Epithelial cell of esophagus (primary cell): ENCODE measurements around the gene WASHC4.

Experiments
- DNase-seq: peaks from one replicate; pipeline ENCODE4 v3.0.0; 2010; ENCODE audit warnings: low read depth
- H3K4me3 ChIP-seq: 2 replicates; pipeline ENCODE4 v1.5.1; 2011; ENCODE audit warnings: mild to moderate bottlenecking, low read length, control low read depth
- CTCF ChIP-seq: IDR thresholded peaks from 2 replicates; pipeline ENCODE4 v1.5.1; 2011; ENCODE audit warnings: low read depth, mild to moderate bottlenecking, low read length, control low read depth, inconsistent platforms; ENCODE audit not compliant: insufficient read depth; ENCODE audit errors: missing control alignments

The WASHC4 gene

DNA sequence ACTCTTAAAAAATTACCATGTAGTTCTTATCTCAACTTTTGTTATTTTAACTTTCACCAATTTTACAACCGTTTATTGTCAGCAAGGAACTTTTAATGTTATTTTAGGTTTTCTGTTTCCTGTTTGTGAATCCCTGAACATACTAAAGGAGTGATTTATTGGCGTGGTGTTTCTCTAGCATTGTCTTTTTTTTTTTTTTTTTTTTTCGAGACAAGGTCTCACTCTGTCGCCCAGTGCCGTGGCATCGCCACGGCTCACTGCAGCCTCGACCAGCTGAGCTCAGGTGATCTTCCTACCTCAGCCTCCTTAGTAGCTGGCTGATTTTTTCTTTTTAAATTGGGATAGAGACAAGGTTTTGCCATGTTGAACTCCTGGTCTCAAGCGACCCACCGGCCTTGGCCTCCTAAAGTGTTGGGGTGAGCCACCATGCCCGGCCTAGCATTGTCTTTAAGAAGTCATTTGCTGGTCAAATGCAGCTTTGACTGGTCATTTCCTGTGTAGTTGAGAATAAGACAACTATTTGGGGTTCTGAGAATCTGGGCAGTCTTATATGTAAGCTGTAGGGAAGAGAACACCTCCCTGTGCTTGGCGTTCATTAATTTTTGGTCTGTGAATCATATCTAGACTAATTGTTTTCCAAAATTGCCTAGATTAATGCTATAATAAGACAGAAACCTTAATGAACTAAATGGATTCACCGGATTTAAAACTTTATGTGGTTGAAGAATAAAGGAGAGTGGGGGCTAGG is 2.1 kb downstream of the WASHC4 start:
- TF ChIP-seq CTCF = no peak
- H3K4me3 ChIP-seq = peak overlapping the region; percentile 76
- peak; percentile 22 for DNase-seq

DNA sequence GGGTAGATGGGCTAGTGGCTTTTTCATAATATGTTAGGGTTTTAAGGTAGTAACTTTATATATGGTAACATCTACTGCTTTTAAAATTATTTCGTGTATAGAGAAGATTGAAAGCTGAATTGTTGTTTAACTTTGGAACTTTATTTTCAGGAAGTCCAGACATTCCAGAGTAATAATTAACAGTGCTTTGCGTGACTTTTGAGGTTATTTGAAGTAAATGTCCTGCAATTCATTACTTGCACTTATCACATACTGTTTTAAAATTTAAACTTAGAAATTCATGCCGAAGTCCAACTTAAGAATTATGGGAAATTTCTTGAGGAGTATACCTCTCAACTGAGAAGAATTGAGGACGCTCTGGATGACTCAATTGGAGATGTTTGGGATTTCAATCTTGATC is 3.3 kb downstream of the WASHC4 start:
- H3K4me3 ChIP-seq = no peak overlapping the region
- no peak for TF ChIP-seq CTCF
- no peak for DNase-seq

DNA sequence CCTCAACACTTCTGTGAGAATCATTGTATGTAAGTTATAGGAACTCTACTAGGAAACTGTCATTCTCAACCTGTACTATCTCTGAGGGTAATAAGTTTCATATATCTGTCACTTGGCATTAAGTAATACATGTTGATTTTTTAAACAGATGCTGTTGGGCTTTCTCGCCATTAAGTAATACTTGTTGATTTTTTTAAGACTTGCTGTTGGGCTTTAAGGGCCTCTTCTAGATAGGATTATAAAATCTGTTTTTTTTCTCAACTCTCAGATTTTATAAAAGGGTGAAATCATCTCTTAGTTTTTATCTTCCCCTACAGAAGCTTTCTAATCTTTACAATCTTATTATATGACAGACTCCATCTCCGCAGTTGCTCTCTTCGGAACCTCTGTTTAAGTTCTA is 5.6 kb downstream of the WASHC4 start:
- TF ChIP-seq CTCF = no peak

GRCh38 chr12:105116969-105117368 is 9.4 kb downstream of the WASHC4 start:
- no peak for TF ChIP-seq CTCF
- no peak for DNase-seq

More for the DNA sequence above, 5.6 kb downstream of the WASHC4 start:
- no peak for DNase-seq
- H3K4me3 ChIP-seq = no peak overlapping the region

GRCh38 chr12:105120551-105120950 is 13.0 kb downstream of the WASHC4 start:
- no peak for DNase-seq

More at GRCh38 chr12:105116969-105117368, 9.4 kb downstream of the WASHC4 start:
- no peak overlapping the region for H3K4me3 ChIP-seq

DNA sequence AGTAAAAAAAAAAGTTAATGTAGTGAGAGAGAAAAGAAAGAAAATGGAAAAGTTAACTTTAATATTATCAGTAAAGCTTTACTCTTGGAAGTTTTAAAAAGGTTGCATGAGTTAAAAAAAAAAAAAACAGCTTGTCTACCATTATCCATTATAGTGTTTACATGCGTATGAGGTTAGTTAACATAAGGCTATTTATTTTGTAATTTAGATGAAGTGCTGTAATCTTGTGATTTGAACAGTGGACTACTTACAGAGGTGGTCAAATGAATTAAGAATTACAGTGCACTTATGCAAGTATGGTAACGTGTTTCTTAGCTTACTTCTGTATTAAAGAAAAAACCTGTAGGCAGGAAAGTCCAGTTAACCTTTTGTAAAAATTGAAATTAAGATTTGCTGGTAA is 30.7 kb downstream of the WASHC4 start:
- no peak for DNase-seq
- no peak for TF ChIP-seq CTCF
- H3K4me3 ChIP-seq = no peak overlapping the region

More at GRCh38 chr12:105120551-105120950, 13.0 kb downstream of the WASHC4 start:
- H3K4me3 ChIP-seq = no peak overlapping the region
- TF ChIP-seq CTCF = no peak
